HG03460 (cell line): ENCODE results near the gene SYCP3.
A peak's percentile ranks its signal among the peaks of the same experiment; 100 is the strongest.

Source experiments
- ATAC-seq: cut with Tn5 transposase; IDR thresholded peaks from one replicate; pipeline ENCODE4 v1.9.1; 2021; ENCODE audit not compliant: unreplicated experiment

Gene SYCP3

GRCh38 chr12:101713930-101714329 lies 25.3 kb downstream of the SYCP3 start:
- ATAC-seq = no peak

GRCh38 chr12:101713059-101713682 lies 26.1 kb downstream of the SYCP3 start:
- no peak for ATAC-seq

GRCh38 chr12:101710288-101710687 lies 29.0 kb downstream of the SYCP3 start:
- no peak for ATAC-seq

GRCh38 chr12:101707131-101707782 lies 32.0 kb downstream of the SYCP3 start:
- no peak for ATAC-seq

GRCh38 chr12:101706403-101706802 lies 32.9 kb downstream of the SYCP3 start:
- ATAC-seq = no peak

- no peak for ATAC-seq
These were observed 35.8 kb downstream of the SYCP3 start for GRCh38 chr12:101703487-101703886.

- ATAC-seq = no peak
These were observed 38.9 kb downstream of the SYCP3 start for GRCh38 chr12:101700299-101700820.

- no peak for ATAC-seq
These were observed 40.4 kb downstream of the SYCP3 start for GRCh38 chr12:101698800-101699347.

- ATAC-seq = peak; percentile 36
These were observed 41.1 kb downstream of the SYCP3 start for GRCh38 chr12:101697930-101698799.

- ATAC-seq = peak; percentile 71
These were observed 41.9 kb downstream of the SYCP3 start, which contains the start of gene CHPT1 for GRCh38 chr12:101697197-101697929. Gene CHPT1, plus strand, starts transcription at chr12:101697640. Its CDS starts 222 bp downstream, at chr12:101697862.

GRCh38 chr12:101696251-101697196 lies 42.7 kb downstream of the SYCP3 start:
- peak; percentile 18 for ATAC-seq

GRCh38 chr12:101695706-101696105 lies 43.6 kb downstream of the SYCP3 start:
- no peak for ATAC-seq

- no peak for ATAC-seq
These were observed 44.3 kb downstream of the SYCP3 start for GRCh38 chr12:101694986-101695385.

DNA sequence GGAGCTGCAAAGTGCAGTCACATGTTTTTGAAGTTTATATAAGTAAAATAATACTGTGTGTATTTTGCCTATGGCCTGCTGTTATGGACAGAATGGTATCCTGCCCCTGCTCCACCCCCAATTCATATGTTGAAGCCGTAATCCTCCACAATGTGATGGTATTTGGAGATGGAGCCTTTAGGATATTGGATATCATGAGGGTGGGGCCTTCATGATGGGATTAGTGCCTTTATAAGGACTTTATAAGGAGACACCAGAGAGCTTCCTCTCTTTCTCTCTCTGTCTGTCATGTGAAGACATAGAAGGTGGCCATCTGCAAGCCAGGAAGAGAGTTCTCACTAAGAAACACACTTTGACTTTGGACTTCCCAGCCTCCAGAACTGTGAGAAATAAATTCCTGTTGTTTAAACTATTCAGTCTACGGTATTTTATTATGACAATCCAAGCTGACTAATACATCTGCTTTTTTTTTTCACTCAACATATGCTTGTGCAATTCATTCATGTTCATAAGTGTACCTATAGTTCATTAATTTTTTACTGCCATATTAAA lies 44.9 kb downstream of the SYCP3 start:
- ATAC-seq = no peak

DNA sequence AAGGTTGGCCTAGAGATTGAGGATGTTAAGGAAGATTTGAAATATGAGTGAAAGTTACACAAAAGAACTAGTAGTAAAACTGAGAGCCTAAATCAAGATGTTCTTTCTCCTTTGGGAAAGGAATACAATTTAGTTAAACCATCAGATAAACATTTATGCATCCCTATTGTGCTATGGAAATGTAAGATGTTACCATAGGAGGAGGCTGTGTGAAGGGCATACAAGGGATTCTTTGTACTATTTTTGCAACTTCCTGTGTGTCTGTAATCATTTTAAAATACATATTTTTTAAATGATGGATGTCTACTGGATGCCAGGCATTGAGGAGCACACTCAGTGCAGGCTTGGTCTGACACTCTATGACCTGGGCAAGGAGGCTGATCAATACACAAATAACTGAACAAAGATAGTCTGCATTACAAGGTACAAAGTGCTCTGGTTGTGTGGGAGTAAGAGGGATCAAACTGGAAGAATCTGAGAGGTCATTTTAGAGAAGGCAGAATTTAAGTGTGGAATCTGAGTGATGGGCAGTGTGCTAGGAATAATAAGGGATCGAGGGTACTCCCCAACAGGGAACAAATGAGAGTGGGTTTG lies 47.7 kb downstream of the SYCP3 start:
- no peak for ATAC-seq

- no peak for ATAC-seq
These were observed 48.6 kb downstream of the SYCP3 start for GRCh38 chr12:101690544-101691098.

GRCh38 chr12:101686176-101686575 lies 53.1 kb downstream of the SYCP3 start:
- no peak for ATAC-seq

DNA sequence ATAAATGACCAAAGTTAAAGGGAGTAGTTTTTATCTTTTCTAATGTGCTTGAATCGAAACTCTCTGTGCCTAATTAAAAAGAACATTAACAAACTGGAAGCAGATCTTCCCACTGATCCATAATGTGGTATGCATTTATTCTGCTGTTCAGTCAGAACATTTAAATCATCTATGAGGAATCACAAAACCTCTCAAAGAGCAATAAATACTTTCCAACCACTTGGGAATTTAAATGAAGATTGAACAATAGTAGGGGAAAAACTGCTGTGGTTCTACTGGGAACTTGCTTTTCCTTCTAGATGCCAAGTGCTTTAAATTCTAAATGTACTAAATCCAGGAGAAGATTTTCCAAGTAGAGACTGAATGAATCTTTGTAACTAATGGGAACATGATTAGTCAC lies 54.2 kb downstream of the SYCP3 start:
- ATAC-seq = no peak
